SK-N-SH treated with all-trans-retinoic acid at 6 μM for 48 hours (cell line): ENCODE measurements around the gene SLAMF8.

ENCODE experiments used
- ATAC-seq: fragments of 200-7000 bp; cut with Tn5 transposase; 3 replicates; pipeline ENCODE4 v1.9.1; 2020; ENCODE audit warnings: mild to moderate bottlenecking, moderate library complexity
- BACH2 ChIP-seq: fragments of 250-450 bp; sonication (Bioruptor Pico); IDR thresholded peaks from 2 replicates; pipeline ENCODE4 v1.9.0; 2021; ENCODE audit warnings: mild to moderate bottlenecking, borderline replicate concordance
- CREB5 ChIP-seq: fragments of 250-450 bp; sonication (Bioruptor Pico); IDR thresholded peaks from 2 replicates; pipeline ENCODE4 v1.5.1; 2020; ENCODE audit warnings: low read depth, mild to moderate bottlenecking, moderate library complexity
- CSDC2 ChIP-seq: fragments of 250-450 bp; sonication (Bioruptor Pico); IDR thresholded peaks from 2 replicates; pipeline ENCODE4 v1.5.0; 2020; ENCODE audit warnings: mild to moderate bottlenecking, moderate library complexity
- CSRNP3 ChIP-seq: fragments of 250-450 bp; sonication (Bioruptor Pico); IDR thresholded peaks from 2 replicates; pipeline ENCODE4 v1.5.1; 2021; ENCODE audit warnings: mild to moderate bottlenecking, moderate library complexity
- ESRRG ChIP-seq: fragments of 250-450 bp; sonication (Bioruptor Pico); IDR thresholded peaks from 2 replicates; pipeline ENCODE4 v1.6.1; 2021; ENCODE audit warnings: mild to moderate bottlenecking
- GLIS3 ChIP-seq: fragments of 250-450 bp; sonication (Bioruptor Pico); IDR thresholded peaks from 2 replicates; pipeline ENCODE4 v1.5.0; 2020; ENCODE audit warnings: mild to moderate bottlenecking, moderate library complexity
- ISL1 ChIP-seq: fragments of 250-450 bp; sonication (Bioruptor Pico); IDR thresholded peaks from 2 replicates; pipeline ENCODE4 v2.1.2; 2022; ENCODE audit warnings: mild to moderate bottlenecking, moderate library complexity
- OSR1 ChIP-seq: fragments of 250-450 bp; sonication (Bioruptor Pico); IDR thresholded peaks from 2 replicates; pipeline ENCODE4 v1.8.0; 2022; ENCODE audit warnings: moderate library complexity, mild to moderate bottlenecking, inconsistent platforms
- PATZ1 ChIP-seq: fragments of 250-450 bp; sonication (Bioruptor Pico); IDR thresholded peaks from 2 replicates; pipeline ENCODE4 v1.8.0; 2020; ENCODE audit warnings: mild to moderate bottlenecking, moderate library complexity, borderline replicate concordance
- PPARA ChIP-seq: fragments of 250-450 bp; sonication (Bioruptor Pico); IDR thresholded peaks from 2 replicates; pipeline ENCODE4 v1.5.0; 2020; ENCODE audit warnings: mild to moderate bottlenecking, borderline replicate concordance
- RARB ChIP-seq: fragments of 250-450 bp; sonication (Bioruptor Pico); IDR thresholded peaks from 2 replicates; pipeline ENCODE4 v1.8.0; 2021; ENCODE audit warnings: mild to moderate bottlenecking, moderate library complexity
- SNAI2 ChIP-seq: fragments of 250-450 bp; sonication (Bioruptor Pico); IDR thresholded peaks from 2 replicates; pipeline ENCODE4 v1.5.0; 2020; ENCODE audit warnings: mild to moderate bottlenecking, moderate library complexity
- TCF4 ChIP-seq: fragments of 250-450 bp; sonication (Bioruptor Pico); IDR thresholded peaks from 2 replicates; pipeline ENCODE4 v1.8.0; 2021; ENCODE audit warnings: mild to moderate bottlenecking, moderate library complexity, borderline replicate concordance
- TOX ChIP-seq: fragments of 250-450 bp; sonication (Bioruptor Pico); IDR thresholded peaks from 2 replicates; pipeline ENCODE4 v1.8.0; 2021; ENCODE audit warnings: mild to moderate bottlenecking, moderate library complexity, borderline replicate concordance
- ZC3H10 ChIP-seq: fragments of 250-450 bp; sonication (Bioruptor Pico); IDR thresholded peaks from 2 replicates; pipeline ENCODE4 v1.5.1; 2021; ENCODE audit warnings: mild to moderate bottlenecking, moderate library complexity
- ZFP3 ChIP-seq: fragments of 250-450 bp; sonication (Bioruptor Pico); IDR thresholded peaks from 2 replicates; pipeline ENCODE4 v1.5.0; 2020; ENCODE audit warnings: mild to moderate bottlenecking, moderate library complexity
- ZFP30 ChIP-seq: fragments of 450-650 bp; formaldehyde crosslinking; IDR thresholded peaks from 2 replicates; pipeline ENCODE4 v1.5.0; 2022; ENCODE audit warnings: mild to moderate bottlenecking, moderate library complexity
- ZNF565 ChIP-seq: fragments of 450-650 bp; formaldehyde crosslinking; conservative IDR thresholded peaks from 2 replicates; pipeline ENCODE4 v1.5.0; 2020; ENCODE audit warnings: low read depth, mild to moderate bottlenecking, moderate library complexity
- ZNF70 ChIP-seq: fragments of 450-650 bp; formaldehyde crosslinking; IDR thresholded peaks from 2 replicates; pipeline ENCODE4 v1.5.0; 2020; ENCODE audit warnings: mild to moderate bottlenecking, moderate library complexity
- ZNF8 ChIP-seq: fragments of 450-650 bp; formaldehyde crosslinking; IDR thresholded peaks from 2 replicates; pipeline ENCODE4 v1.5.0; 2020; ENCODE audit warnings: mild to moderate bottlenecking, moderate library complexity
- TF ChIP-seq, protein P1 (sequence below): fragments of 250-450 bp; sonication (Bioruptor Pico); IDR thresholded peaks from 2 replicates; pipeline ENCODE4 v1.5.0; 2020; ENCODE audit warnings: mild to moderate bottlenecking, moderate library complexity
- TF ChIP-seq, protein P2 (sequence below): fragments of 250-450 bp; sonication (Bioruptor Pico); IDR thresholded peaks from 2 replicates; pipeline ENCODE4 v1.8.0; 2021; ENCODE audit warnings: low read depth, mild to moderate bottlenecking, moderate library complexity, borderline replicate concordance

The SLAMF8 gene

GRCh38 chr1:159830722-159831121, 4.0 kb downstream of the SLAMF8 start:
- no peak for TF ChIP-seq ZC3H10
- no peak for TF ChIP-seq RARB
- no peak for TF ChIP-seq CSRNP3 (CRISPR knock-in tag)
- no peak for TF ChIP-seq ZNF565 (CRISPR knock-in tag)
- TF ChIP-seq, protein P1, sequence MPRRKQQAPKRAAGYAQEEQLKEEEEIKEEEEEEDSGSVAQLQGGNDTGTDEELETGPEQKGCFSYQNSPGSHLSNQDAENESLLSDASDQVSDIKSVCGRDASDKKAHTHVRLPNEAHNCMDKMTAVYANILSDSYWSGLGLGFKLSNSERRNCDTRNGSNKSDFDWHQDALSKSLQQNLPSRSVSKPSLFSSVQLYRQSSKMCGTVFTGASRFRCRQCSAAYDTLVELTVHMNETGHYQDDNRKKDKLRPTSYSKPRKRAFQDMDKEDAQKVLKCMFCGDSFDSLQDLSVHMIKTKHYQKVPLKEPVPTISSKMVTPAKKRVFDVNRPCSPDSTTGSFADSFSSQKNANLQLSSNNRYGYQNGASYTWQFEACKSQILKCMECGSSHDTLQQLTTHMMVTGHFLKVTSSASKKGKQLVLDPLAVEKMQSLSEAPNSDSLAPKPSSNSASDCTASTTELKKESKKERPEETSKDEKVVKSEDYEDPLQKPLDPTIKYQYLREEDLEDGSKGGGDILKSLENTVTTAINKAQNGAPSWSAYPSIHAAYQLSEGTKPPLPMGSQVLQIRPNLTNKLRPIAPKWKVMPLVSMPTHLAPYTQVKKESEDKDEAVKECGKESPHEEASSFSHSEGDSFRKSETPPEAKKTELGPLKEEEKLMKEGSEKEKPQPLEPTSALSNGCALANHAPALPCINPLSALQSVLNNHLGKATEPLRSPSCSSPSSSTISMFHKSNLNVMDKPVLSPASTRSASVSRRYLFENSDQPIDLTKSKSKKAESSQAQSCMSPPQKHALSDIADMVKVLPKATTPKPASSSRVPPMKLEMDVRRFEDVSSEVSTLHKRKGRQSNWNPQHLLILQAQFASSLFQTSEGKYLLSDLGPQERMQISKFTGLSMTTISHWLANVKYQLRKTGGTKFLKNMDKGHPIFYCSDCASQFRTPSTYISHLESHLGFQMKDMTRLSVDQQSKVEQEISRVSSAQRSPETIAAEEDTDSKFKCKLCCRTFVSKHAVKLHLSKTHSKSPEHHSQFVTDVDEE (CRISPR knock-in tag) = no peak
- TF ChIP-seq ZFP30 (CRISPR knock-in tag) = no peak
- no peak for TF ChIP-seq ZNF70
- TF ChIP-seq PATZ1 (CRISPR knock-in tag) = no peak
- no peak for TF ChIP-seq GLIS3 (CRISPR knock-in tag)
- no peak for TF ChIP-seq ISL1

DNA sequence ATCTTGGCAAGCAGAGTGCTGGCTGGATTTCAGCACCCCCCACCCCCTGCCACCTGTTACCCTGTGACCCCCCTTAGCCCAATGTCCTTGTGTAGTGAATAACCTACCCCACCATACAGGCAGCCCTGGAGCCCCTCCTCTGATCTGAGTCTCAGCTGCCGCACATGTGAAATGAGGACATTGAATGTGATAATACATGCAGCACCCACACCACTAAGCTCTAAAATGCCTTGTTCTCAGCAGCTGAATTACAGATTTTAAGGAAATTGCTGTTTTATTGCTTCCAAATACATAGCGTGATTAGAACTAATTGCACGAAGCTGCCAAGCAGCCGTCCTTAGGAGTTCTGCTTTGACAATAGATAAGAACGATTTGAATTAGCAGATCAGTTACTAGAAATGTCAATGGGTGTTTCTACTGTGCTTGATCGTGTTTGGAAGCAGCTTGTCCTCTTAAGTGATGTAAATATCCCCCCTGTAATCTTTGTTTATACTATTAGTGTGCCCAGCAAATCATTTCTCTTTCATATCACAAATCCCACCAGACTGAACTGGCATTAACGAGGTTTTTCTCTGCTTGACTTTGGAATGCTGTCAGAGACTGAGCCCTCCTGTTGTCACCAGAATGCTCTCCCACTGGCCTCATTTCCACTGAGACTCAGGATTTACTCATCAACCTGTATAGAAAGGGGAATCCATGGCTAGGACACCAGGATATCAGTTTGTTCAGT, 4.9 kb downstream of the SLAMF8 start:
- no peak for ATAC-seq
- TF ChIP-seq ZFP3 (CRISPR knock-in tag) (no peak), GLIS3 (CRISPR knock-in tag) (no peak), ZNF70 (no peak), ESRRG (CRISPR knock-in tag) (no peak), SNAI2 (CRISPR knock-in tag) (no peak), ZC3H10 (no peak), TOX (CRISPR knock-in tag) (no peak), TCF4 (CRISPR knock-in tag) (no peak), ZFP30 (CRISPR knock-in tag) (no peak), ISL1 (no peak)

More at GRCh38 chr1:159830722-159831121, 4.0 kb downstream of the SLAMF8 start:
- no peak for ATAC-seq

- no peak for TF ChIP-seq TOX (CRISPR knock-in tag)
- TF ChIP-seq ZFP3 (CRISPR knock-in tag) = peak; percentile 84
- ATAC-seq = no peak
Observed at GRCh38 chr1:159832309-159832708, 5.6 kb downstream of the SLAMF8 start.

DNA sequence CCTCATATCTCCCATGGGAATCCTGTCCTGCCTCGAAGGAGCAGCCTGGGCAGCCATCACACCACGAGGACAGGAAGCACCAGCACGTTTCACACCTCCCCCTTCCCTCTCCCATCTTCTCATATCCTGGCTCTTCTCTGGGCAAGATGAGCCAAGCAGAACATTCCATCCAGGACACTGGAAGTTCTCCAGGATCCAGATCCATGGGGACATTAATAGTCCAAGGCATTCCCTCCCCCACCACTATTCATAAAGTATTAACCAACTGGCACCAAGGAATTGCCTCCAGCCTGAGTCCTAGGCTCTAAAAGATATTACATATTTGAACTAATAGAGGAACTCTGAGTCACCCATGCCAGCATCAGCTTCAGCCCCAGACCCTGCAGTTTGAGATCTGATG, 8.7 kb downstream of the SLAMF8 start:
- ATAC-seq = no peak
- TF ChIP-seq, protein P1 (CRISPR knock-in tag) = no peak
- TF ChIP-seq BACH2 (CRISPR knock-in tag) (no peak), OSR1 (CRISPR knock-in tag) (no peak), SNAI2 (CRISPR knock-in tag) (no peak), CSDC2 (no peak), ZNF70 (no peak), ZC3H10 (no peak), PPARA (no peak), ESRRG (CRISPR knock-in tag) (no peak), ZNF8 (CRISPR knock-in tag) (no peak), CSRNP3 (CRISPR knock-in tag) (no peak), CREB5 (CRISPR knock-in tag) (no peak), TOX (CRISPR knock-in tag) (no peak), RARB (no peak)
- TF ChIP-seq, protein P2, sequence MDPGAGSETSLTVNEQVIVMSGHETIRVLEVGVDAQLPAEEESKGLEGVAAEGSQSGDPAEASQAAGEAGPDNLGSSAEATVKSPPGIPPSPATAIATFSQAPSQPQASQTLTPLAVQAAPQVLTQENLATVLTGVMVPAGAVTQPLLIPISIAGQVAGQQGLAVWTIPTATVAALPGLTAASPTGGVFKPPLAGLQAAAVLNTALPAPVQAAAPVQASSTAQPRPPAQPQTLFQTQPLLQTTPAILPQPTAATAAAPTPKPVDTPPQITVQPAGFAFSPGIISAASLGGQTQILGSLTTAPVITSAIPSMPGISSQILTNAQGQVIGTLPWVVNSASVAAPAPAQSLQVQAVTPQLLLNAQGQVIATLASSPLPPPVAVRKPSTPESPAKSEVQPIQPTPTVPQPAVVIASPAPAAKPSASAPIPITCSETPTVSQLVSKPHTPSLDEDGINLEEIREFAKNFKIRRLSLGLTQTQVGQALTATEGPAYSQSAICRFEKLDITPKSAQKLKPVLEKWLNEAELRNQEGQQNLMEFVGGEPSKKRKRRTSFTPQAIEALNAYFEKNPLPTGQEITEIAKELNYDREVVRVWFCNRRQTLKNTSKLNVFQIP (CRISPR knock-in tag) = no peak
